ENCODE results near the gene ATG16L1. TPM values are rescaled to one million over a fixed set of nuclear protein-coding genes. Genes with fewer than 3 reads are reported as not detected.

Gene ATG16L1
- total RNA-seq, 4 donors from 2014 or later: 12.3 to 38.0 (median 22.8) TPM

DNA sequence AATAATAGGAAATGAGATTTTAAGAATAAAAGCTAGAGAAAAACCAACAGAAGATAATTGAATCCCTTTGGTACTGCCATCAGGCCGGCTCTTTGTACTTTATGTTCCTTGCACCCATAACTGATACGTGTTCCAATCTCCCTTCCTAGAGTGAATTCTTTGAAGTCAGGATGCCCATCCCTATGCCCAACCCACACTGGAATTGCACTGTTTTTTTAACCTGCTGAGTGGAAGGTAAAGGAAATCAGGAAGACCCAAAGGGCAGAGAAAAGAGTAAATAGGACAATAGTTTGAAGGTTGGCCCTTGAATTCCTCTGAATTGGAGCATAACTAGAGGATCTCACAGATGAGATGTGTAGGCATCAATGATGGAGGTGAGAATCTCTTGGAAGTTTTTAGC, 4.4 kb upstream of the ATG16L1 start:
- DNase-seq: no peak
- Histone ChIP-seq H3K9me3 (no peaks in the 10 kb centered on the region), H3K27ac (peak overlapping the region; percentile 60 to 75 (median 72)), H3K36me3 (no peaks in the 10 kb centered on the region), H3K4me1 (peaks cover under 1 to 30% (median 10%) of the 10 kb centered on the region in 3 donors), H3K4me3 (no peak overlapping the region), H3K27me3 (no peaks in the 10 kb centered on the region)
- TF ChIP-seq, protein P1, sequence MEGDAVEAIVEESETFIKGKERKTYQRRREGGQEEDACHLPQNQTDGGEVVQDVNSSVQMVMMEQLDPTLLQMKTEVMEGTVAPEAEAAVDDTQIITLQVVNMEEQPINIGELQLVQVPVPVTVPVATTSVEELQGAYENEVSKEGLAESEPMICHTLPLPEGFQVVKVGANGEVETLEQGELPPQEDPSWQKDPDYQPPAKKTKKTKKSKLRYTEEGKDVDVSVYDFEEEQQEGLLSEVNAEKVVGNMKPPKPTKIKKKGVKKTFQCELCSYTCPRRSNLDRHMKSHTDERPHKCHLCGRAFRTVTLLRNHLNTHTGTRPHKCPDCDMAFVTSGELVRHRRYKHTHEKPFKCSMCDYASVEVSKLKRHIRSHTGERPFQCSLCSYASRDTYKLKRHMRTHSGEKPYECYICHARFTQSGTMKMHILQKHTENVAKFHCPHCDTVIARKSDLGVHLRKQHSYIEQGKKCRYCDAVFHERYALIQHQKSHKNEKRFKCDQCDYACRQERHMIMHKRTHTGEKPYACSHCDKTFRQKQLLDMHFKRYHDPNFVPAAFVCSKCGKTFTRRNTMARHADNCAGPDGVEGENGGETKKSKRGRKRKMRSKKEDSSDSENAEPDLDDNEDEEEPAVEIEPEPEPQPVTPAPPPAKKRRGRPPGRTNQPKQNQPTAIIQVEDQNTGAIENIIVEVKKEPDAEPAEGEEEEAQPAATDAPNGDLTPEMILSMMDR (IDR thresholded peaks at IDR 0.05): no peak
- no peak for TF ChIP-seq POLR2A (IDR thresholded peaks at IDR 0.05)
- intact Hi-C loops (cut with DNase I): loop anchor here (10.0 kb wide), 1 partner anchor 392 kb away; no protein-coding TSS in a partner anchor
- WGBS, 2 donors: 39 to 56% methylated on average over 2 of the region's 2 CpGs

DNA sequence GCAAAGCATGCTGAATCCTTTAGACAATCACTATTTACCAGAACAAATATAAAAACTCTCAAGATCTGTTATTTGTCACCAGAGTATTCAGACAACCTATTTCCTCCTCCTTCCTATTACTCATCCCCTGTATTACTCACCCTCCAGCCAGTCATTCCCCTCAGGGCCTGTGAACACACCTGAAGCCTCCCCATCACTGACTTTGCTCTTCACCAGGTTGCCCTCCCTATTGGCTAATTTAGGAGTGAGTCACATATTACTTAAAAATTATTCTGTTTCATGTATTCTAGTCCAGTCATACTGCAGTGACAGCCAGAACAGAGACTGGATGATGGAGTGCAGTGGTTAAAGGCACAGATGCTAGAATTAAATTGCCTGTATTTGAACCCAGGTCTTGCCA, 3.7 kb upstream of the ATG16L1 start:
- H3K4me1 ChIP-seq: peaks cover 0 to 32% (median 10%) of the 10 kb centered on the region in 3 donors
- intact Hi-C loops (cut with DNase I): loop anchor here (10.0 kb wide), 1 partner anchor 393 kb away; no protein-coding TSS in a partner anchor

DNA sequence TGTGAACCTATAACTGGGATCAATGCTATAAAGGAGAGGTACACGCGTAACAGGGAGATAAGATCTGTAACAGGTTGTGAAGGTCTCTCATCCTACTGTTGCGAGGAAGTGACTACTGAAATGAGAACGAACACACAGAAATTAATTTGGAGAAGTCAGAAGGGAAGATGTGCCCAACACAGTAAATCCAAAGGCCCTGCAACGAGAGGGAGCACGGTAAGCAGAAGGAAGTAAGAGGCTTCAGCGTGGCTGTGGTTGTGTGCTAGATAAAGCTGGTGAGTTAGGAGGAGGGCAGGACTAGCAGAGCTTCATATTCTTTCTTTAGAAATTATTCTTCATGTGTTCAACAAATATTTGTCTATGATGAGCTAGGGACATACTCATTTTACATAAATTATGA, 2.5 kb upstream of the ATG16L1 start:
- no peak for DNase-seq
- H3K9me3 ChIP-seq: no peaks in the 10 kb centered on the region
- intact Hi-C loops (cut with DNase I): loop anchor here (10.0 kb wide), 1 partner anchor 394 kb away; no protein-coding TSS in a partner anchor
- 54 to 64% methylated on average over 7 of the region's 7 CpGs for WGBS, 2 donors
- no peak overlapping the region for H3K27ac ChIP-seq
- H3K4me3 ChIP-seq: no peak overlapping the region
- H3K4me1 ChIP-seq: peaks cover 6 to 44% (median 23%) of the 10 kb centered on the region in 3 donors
- peaks cover 0 to 5% (median 0%) of the 10 kb centered on the region in 3 donors for H3K36me3 ChIP-seq
- TF ChIP-seq, protein P1 (IDR thresholded peaks at IDR 0.05): no peak
- no peak for TF ChIP-seq POLR2A (IDR thresholded peaks at IDR 0.05)
- no peaks in the 10 kb centered on the region for H3K27me3 ChIP-seq

More for the DNA sequence above, 3.7 kb upstream of the ATG16L1 start:
- no peak overlapping the region for H3K4me3 ChIP-seq
- no peaks in the 10 kb centered on the region for H3K9me3 ChIP-seq
- no peaks in the 10 kb centered on the region for H3K36me3 ChIP-seq
- TF ChIP-seq POLR2A (IDR thresholded peaks at IDR 0.05): no peak
- TF ChIP-seq, protein P1 (IDR thresholded peaks at IDR 0.05): no peak
- H3K27me3 ChIP-seq: no peaks in the 10 kb centered on the region
- no peak for DNase-seq
- peak overlapping the region; percentile 60 to 75 (median 72) for H3K27ac ChIP-seq

DNA sequence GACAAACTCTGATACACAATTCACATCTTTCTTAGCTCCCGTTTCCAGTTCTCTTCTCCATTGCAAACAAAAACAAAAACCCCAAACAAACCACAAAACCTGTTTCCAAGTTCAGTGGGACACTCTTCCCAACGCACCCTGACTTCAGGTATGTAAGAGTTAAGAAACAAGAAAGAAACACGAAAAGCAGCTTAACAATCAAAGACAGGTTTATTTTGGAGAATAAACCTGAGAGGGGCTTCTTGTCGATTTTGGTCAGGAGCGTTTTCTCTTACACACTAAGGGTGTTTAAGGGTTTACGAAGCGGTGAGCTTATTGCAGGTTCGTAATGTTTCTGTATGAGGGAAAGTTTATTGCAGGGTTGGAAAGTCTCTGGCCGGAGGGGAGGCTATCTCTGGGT, 905 bp upstream of the ATG16L1 start:
- intact Hi-C loops (cut with DNase I): no loop called here
- H3K9me3 ChIP-seq: no peaks in the 10 kb centered on the region
- TF ChIP-seq, protein P1 (IDR thresholded peaks at IDR 0.05): no peak
- TF ChIP-seq POLR2A (IDR thresholded peaks at IDR 0.05): no peak
- H3K27ac ChIP-seq: peak overlapping the region in 1 of 4 donors; percentile 97
- H3K36me3 ChIP-seq: peaks cover 0 to 20% (median 0%) of the 10 kb centered on the region in 3 donors
- no peak for DNase-seq
- H3K27me3 ChIP-seq: no peaks in the 10 kb centered on the region
- peaks cover 7 to 57% (median 26%) of the 10 kb centered on the region in 3 donors for H3K4me1 ChIP-seq
- H3K4me3 ChIP-seq: no peak overlapping the region
- WGBS, 2 donors: 88 to 89% methylated on average over 9 of the region's 9 CpGs

DNA sequence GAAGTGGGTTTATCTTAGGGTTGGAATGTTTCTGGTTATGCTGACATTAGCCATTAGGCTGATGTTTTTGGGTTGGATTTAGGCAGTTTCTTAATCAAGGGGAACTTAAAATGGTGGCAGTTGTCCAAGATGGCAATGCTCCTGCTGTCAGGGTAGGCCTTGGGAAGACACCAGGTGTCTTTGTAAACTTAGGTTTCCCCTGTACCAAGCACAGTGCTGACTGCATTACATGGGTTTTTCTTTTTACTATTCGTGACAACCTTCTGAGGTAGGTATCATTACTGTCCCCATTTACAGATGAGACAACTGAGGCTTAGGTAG, 528 bp upstream of the ATG16L1 start:
- intact Hi-C loops (cut with DNase I): no loop called here
- H3K4me3 ChIP-seq: peak overlapping the region; percentile 81 to 98 (median 90)
- WGBS, 2 donors: 25 to 43% methylated on average over 1 of the region's 1 CpG

More for the DNA sequence above, 528 bp upstream of the ATG16L1 start:
- peaks cover 0 to 24% (median 0%) of the 10 kb centered on the region in 3 donors for H3K36me3 ChIP-seq
- peaks cover 7 to 57% (median 26%) of the 10 kb centered on the region in 3 donors for H3K4me1 ChIP-seq
- H3K9me3 ChIP-seq: no peaks in the 10 kb centered on the region
- DNase-seq: no peak
- H3K27ac ChIP-seq: peak overlapping the region; percentile 91 to 97 (median 92)
- TF ChIP-seq, protein P1 (IDR thresholded peaks at IDR 0.05): no peak
- H3K27me3 ChIP-seq: no peaks in the 10 kb centered on the region

Data from esophagus squamous epithelium (tissue), 5 donors.